Transverse colon (tissue), 4 donors: ENCODE measurements around the gene C19orf53. TPM values are rescaled to one million over a fixed set of nuclear protein-coding genes. Genes with fewer than 3 reads are reported as not detected.

Source experiments
- DNase-seq: peaks from one replicate; pipeline ENCODE4 v3.0.0-alpha.2; 2019
- H3K27ac ChIP-seq, 4 donors: fragments of 200-600 bp; sonication (generic); 2 replicates each; pipeline ENCODE4 v1.5.1; 2016 to 2018; ENCODE audit warnings: inconsistent platforms in 4 of 4
- H3K27me3 ChIP-seq: fragments of 200-600 bp; sonication (generic); 2 replicates; pipeline ENCODE4 v1.5.1; 2017; ENCODE audit warnings: inconsistent platforms
- H3K36me3 ChIP-seq, 4 donors: fragments of 200-600 bp; sonication (generic); 2 replicates each; pipeline ENCODE4 v1.5.1; 2017 to 2019; ENCODE audit warnings: inconsistent platforms in 4 of 4
- H3K4me1 ChIP-seq, 4 donors: fragments of 200-600 bp; sonication (generic); 2 replicates each; pipeline ENCODE4 v1.5.1; 2017 to 2020; ENCODE audit warnings: inconsistent platforms in 4 of 4
- H3K4me3 ChIP-seq, 4 donors: fragments of 200-600 bp; sonication (generic); 1 replicate in 1 of 4; 2 replicates in 3 of 4; pipeline versions ENCODE4 v1.5.1 to v1.6.1; 2017 to 2019; ENCODE audit warnings: inconsistent platforms in 4 of 4
- H3K9me3 ChIP-seq, 2 donors: fragments of 200-600 bp; sonication (generic); 2 replicates each; pipeline ENCODE4 v1.5.1; 2017 to 2019; ENCODE audit warnings: inconsistent platforms in 2 of 2
- CTCF ChIP-seq, 5 experiments: fragments of 200-600 bp in 3 of 5; fragments of 450-650 bp in 2 of 5; sonication (generic) in 3 of 5; IDR thresholded peaks; 1 replicate in 2 of 5; 2 replicates in 3 of 5; pipeline ENCODE4 v1.5.1; 2016 to 2017; ENCODE audit warnings: antibody characterized with exemption in 5 of 5, inconsistent platforms in 3 of 5, mild to moderate bottlenecking in 2 of 5, moderate library complexity in 1 of 5
- EP300 ChIP-seq: sonication (generic); formaldehyde crosslinking; IDR thresholded peaks from one replicate; pipeline ENCODE4 v1.6.1; 2017; ENCODE audit warnings: antibody characterized with exemption, low read depth
- POLR2A ChIP-seq: fragments of 450-650 bp; IDR thresholded peaks from one replicate; pipeline ENCODE4 v1.6.1; 2016; ENCODE audit warnings: antibody characterized with exemption, mild to moderate bottlenecking, moderate library complexity
- POLR2AphosphoS5 ChIP-seq, 3 donors: sonication (generic); formaldehyde crosslinking; IDR thresholded peaks; one replicate each; pipeline ENCODE4 v1.6.1; 2016; ENCODE audit warnings: antibody characterized with exemption in 3 of 3
- WGBS, 2 donors: methylation state at CpG; one replicate each; pipeline ENCODE4 v1.1.5; 2018; ENCODE audit warnings: low coverage in 1 of 2; 5-methylcytosine and 5-hydroxymethylcytosine counted together
- in situ Hi-C, 4 donors: fragments of 200-750 bp; cut with MboI; loops; one replicate each; pipeline versions ENCODE4 v1.15.0 to v1.15.1; 2017; ENCODE audit warnings: low sequenced_read_pairs in 3 of 4, low pct_ligation_motif_present in 1 of 4, low pct_unique_long_range_greater_than_20kb in 1 of 4
- intact Hi-C: fragments of 100-400 bp; cut with DNase I; formaldehyde crosslinking; loops from one replicate; pipeline ENCODE4 v1.15.1; 2023; ENCODE audit warnings: low total_unique reads
- total RNA-seq, 4 donors: library from RNA; depleted of rRNA; stranded (reverse); fragments of >200 nt; gene quantifications; one replicate each; pipeline ENCODE4 v1.1.0, GENCODE V29; 2016

Gene C19orf53
- total RNA-seq, 4 donors from 2014 or later, result 48.6 to 111 (median 94.2) TPM

- Histone ChIP-seq H3K27ac (peak overlapping the region; percentile 72 to 89 (median 80)), H3K27me3 (no peaks in the 10 kb centered on the region), H3K36me3 (peaks cover 0 to 17% (median 8%) of the 10 kb centered on the region in 4 donors), H3K4me3 (peak overlapping the region; percentile 72 to 94 (median 80)), H3K4me1 (peaks cover 7 to 18% (median 15%) of the 10 kb centered on the region in 4 donors), H3K9me3 (no peaks in the 10 kb centered on the region)
- DNase-seq, result peak; percentile 42
- 1 to 11% methylated on average over 5 to 42 of the region's 48 CpGs for WGBS, 2 donors
- TF ChIP-seq POLR2AphosphoS5 (IDR thresholded peaks at IDR 0.05) (no peak), CTCF (IDR thresholded peaks at IDR 0.05) (no peak), POLR2A (no peak), EP300 (no peak)
- in situ Hi-C loops, result loop anchor here in 1 of 4 donors (25.0 kb wide), 1 partner anchor 97 kb away; no protein-coding TSS in a partner anchor
- intact Hi-C loops, result loop anchor here (10.0 kb wide), 1 partner anchor 100 kb away; no protein-coding TSS in a partner anchor
Observed at GRCh38 chr19:13764821-13765394, 9.3 kb upstream of the C19orf53 start.

- Histone ChIP-seq H3K36me3 (peaks cover 0 to 24% (median 9%) of the 10 kb centered on the region in 4 donors), H3K4me1 (peaks cover 7 to 18% (median 15%) of the 10 kb centered on the region in 4 donors), H3K27me3 (no peaks in the 10 kb centered on the region), H3K9me3 (no peaks in the 10 kb centered on the region), H3K4me3 (peak overlapping the region in 3 of 4 donors; percentile 72 to 94 (median 72)), H3K27ac (peak overlapping the region; percentile 72 to 89 (median 80))
- TF ChIP-seq CTCF (IDR thresholded peaks at IDR 0.05) (no peak), EP300 (no peak), POLR2A (no peak), POLR2AphosphoS5 (IDR thresholded peaks at IDR 0.05) (no peak)
- in situ Hi-C loops, result loop anchor here in 1 of 4 donors (25.0 kb wide), 1 partner anchor 97 kb away; no protein-coding TSS in a partner anchor
- WGBS, 2 donors, result 28 to 48% methylated on average over 7 to 19 of the region's 19 CpGs
- no peak for DNase-seq
- intact Hi-C loops, result loop anchor here (10.0 kb wide), 1 partner anchor 99 kb away; no protein-coding TSS in a partner anchor
Observed at GRCh38 chr19:13765395-13766094, 8.7 kb upstream of the C19orf53 start.

GRCh38 chr19:13766095-13766481 lies 8.2 kb upstream of the C19orf53 start:
- Histone ChIP-seq H3K4me1 (peaks cover 7 to 18% (median 15%) of the 10 kb centered on the region in 4 donors), H3K27ac (no peak overlapping the region), H3K9me3 (no peaks in the 10 kb centered on the region), H3K27me3 (no peaks in the 10 kb centered on the region), H3K36me3 (peaks cover 0 to 28% (median 11%) of the 10 kb centered on the region in 4 donors), H3K4me3 (no peak overlapping the region)
- in situ Hi-C loops, result loop anchor here in 1 of 4 donors (25.0 kb wide), 1 partner anchor 96 kb away; no protein-coding TSS in a partner anchor
- no peak for DNase-seq
- intact Hi-C loops, result loop anchor here (10.0 kb wide), 1 partner anchor 99 kb away; no protein-coding TSS in a partner anchor
- WGBS, 2 donors, result 98 to 100% methylated on average over 2 to 3 of the region's 3 CpGs
- TF ChIP-seq POLR2AphosphoS5 (IDR thresholded peaks at IDR 0.05) (no peak), EP300 (no peak), POLR2A (no peak), CTCF (IDR thresholded peaks at IDR 0.05) (no peak)

GRCh38 chr19:13768510-13768909 lies 5.7 kb upstream of the C19orf53 start:
- intact Hi-C loops (loop anchor here (10.0 kb wide), 1 partner anchor 96 kb away; no protein-coding TSS in a partner anchor), in situ Hi-C loops (loop anchor here in 1 of 4 donors (25.0 kb wide), 1 partner anchor 94 kb away; no protein-coding TSS in a partner anchor)
- H3K4me1 ChIP-seq, result peaks cover 7 to 18% (median 14%) of the 10 kb centered on the region in 4 donors
- no peak overlapping the region for H3K4me3 ChIP-seq
- TF ChIP-seq POLR2A (no peak), EP300 (no peak), CTCF (IDR thresholded peaks at IDR 0.05) (no peak), POLR2AphosphoS5 (IDR thresholded peaks at IDR 0.05) (no peak)
- H3K27ac ChIP-seq, result no peak overlapping the region
- no peaks in the 10 kb centered on the region for H3K9me3 ChIP-seq
- WGBS, 2 donors, result 89% methylated on average over 16 of the region's 19 CpGs; no CpG with 5 or more reads in 1 of the 2 donors
- no peaks in the 10 kb centered on the region for H3K27me3 ChIP-seq
- DNase-seq, result no peak
- peaks cover 0 to 22% (median 11%) of the 10 kb centered on the region in 4 donors for H3K36me3 ChIP-seq
